Stimulated activated CD8-positive, alpha-beta memory T cell treated with anti-CD3 and anti-CD28 coated beads, Interleukin-15, amount 100 ng/mL, for 24 hours (primary cell): ENCODE measurements around the gene AP3D1.

Source experiments
- DNase-seq: peaks from one replicate; pipeline ENCODE4 v3.0.0-alpha.2; 2020; ENCODE audit warnings: low read depth

The AP3D1 gene

DNA sequence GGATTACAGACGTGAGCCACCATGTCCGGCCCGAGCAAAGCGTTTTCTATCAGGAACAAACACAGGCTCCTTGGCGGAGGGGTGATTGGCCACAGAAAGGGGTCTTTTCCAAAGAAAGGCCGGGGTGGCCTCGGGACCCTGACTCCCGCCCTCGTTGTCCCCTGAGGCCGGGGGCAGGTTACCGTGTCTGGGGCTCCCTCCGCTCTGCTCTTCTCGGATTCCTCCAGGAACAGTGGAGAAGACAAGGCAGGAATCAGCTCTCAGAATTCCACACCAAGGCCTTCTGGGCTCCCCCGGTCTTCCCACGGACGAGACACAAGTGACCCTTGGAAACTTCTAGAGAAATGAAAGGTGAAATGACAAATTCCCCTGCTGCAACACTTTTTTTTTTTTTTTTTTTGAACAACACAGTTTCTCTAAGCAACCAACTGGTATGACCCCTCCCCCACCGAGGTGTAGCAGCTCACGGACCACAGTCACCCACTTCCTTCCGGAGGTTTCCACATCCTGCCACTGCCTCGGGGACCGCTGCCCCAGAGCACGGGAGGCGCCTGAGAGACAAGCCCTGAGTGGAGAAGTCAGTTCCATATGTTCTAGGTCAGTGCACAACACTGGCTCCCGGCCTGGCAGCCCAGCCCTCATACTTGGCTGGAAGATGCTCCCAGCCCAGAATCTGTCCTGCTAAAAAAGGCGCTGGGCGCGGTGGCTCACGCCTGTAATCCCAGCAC lies 66.2 kb downstream of the AP3D1 start:
- DNase-seq: peak; percentile 81

DNA sequence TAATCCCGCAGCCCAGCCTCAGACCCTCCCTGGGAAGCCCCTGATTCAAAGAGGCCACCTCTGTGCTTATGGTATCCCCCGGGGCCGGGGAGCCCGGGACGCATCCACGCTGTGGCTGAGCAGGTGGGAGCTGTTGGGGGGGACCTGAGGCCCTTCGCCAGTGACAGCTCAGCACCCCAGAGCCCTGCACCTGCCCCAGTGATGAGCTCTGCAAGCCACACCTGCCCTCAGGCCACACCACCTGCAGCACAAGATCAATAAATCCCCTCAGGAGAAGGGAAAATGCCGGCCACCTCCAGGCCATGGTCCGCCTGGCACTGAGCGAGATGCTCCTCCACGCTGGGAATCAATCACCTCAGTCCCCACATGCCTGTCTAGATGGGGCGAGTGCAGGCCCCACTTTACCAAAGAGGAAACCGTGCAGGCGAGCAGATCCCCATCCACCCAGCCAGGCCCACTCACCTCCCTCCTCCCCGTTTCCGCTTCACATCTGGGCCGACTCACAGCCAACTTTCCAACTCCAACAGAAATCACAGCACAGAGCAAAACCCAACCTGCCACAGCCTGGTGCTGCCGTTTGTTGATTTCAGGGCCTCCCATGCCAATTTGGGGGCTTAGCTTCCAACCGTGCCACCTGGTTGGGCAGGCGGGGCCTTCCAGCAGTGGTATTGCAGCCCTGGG lies 68.1 kb downstream of the AP3D1 start:
- DNase-seq: peak; percentile 29

DNA sequence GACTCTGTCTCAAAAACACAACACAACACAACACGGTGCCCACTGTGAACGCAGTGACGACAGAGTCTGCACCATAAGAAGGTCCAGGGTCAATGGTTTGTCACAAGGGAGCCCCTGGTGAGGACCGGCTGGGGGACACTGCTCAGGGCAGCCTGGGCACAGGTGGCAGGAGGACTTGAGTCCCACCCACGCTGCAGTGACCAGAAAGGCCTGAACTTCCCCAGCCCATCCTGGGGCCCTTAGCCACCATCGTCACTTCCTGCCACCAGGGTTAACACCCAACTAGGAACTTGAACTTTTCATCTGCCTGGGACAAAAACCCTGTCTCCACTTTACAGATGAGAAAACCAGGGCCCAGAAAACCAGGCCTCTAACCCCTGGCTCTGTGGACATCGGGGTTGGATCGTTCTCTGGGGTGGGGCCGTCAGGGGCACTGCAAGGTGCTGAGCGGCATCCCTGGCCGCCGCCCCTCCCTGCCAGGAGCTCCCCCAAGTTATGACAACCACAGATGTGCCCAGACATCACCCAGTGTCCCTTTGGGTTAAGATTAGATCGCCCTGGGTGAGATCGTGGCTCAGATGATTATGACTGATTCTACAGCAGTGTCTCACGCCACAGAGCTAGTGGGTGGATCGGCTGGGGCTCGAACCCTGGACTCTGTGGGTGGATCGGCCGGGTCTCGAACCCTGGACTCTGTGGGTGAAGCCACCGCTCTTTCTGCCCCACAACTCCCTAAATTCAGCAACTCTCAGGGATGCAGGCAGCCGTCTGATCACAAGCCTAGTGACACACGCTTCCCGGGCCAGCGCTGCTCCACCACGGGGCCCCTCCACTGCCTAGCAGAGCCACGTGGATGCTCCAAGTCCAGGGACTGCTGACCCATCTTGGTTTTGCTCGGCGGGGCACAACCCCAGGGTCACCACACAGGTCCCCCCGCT lies 69.2 kb downstream of the AP3D1 start:
- no peak for DNase-seq

DNA sequence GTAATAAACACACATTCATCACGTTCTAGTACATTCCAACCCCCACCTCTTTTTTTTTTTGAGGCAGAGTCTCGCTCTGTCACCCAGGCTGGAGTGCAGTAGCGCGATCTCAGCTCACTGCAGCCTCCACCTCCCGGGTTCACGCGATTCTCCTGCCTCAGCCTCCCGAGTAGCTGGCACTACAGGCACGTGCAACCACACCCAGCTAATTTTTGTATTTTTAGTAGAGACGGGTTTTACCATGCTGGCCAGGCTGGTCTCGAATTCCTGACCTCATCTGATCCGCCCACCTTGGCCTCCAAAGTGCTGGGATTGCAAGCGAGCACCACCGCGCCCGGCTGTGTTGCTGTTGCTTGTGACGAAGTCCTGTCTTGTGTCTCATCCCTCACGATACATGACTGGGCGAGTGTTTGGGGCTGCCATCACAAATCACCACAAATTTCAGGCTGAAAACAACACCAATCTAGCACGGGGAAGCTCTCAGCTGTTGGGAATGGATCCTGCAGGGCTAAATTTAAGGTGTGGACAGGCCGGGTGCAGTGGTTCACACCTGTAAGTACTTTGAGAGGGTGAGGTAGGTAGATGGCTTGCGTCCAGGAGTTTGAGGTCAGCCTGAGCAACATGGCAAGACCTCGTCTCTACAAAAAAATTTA lies 70.9 kb downstream of the AP3D1 start:
- no peak for DNase-seq

DNA sequence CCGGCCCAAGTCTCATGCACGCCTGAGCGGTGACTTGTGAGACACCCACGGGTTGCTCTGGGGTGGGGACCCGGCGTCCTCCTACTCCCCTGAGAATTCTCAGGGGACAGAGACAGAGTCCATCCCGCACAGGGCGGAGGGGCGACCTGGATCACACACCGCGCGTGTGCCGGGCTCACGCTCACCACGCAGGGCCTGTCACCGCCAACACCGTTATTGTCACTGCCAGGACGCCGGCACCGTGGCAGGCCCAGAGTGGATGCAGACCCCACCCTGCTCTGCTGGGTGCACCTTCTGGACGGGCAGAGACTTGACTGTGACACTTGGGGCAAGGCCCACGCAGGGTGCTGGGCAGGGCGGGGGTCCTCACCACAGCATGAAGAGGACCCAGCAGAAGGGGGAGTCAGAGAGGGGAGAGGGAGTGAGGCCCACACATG lies 71.5 kb downstream of the AP3D1 start:
- no peak for DNase-seq

DNA sequence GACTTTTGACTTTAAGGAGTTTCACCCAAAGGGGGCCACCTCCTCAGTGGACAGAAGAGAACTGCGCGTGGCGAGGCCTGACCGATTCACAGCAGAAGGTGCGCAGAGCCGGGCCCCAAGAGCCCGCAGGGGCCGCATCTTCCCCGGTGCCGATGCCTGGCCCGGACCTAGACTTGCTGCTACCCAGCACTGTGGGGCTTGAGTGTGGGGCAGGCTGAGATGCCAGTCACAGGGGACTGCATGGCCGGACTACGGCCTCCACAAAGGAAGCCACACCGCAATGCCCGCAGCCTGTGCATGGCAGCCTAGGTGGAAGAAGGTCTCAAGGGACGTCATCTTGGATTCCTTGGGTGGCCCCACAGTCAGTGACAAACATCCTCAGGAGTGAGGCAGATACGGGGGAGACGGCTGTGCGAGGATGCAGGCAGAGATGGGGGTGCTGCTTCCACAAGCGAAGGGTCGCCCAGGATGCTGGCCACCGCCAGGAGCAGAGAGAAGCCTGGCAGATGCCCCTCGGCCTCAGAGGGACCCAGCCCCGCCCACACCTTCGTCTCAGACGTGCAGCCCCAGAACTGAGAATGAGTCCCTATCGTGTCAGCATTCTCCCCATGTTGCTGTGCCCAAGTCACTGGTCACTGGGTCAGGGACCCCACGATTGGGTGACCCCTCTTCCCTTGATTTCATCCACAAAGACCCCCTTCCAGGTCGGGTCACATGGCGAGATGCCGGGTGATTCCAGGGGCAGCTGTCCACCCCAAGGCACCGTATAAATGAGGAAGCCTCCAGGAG lies 72.1 kb downstream of the AP3D1 start:
- no peak for DNase-seq

DNA sequence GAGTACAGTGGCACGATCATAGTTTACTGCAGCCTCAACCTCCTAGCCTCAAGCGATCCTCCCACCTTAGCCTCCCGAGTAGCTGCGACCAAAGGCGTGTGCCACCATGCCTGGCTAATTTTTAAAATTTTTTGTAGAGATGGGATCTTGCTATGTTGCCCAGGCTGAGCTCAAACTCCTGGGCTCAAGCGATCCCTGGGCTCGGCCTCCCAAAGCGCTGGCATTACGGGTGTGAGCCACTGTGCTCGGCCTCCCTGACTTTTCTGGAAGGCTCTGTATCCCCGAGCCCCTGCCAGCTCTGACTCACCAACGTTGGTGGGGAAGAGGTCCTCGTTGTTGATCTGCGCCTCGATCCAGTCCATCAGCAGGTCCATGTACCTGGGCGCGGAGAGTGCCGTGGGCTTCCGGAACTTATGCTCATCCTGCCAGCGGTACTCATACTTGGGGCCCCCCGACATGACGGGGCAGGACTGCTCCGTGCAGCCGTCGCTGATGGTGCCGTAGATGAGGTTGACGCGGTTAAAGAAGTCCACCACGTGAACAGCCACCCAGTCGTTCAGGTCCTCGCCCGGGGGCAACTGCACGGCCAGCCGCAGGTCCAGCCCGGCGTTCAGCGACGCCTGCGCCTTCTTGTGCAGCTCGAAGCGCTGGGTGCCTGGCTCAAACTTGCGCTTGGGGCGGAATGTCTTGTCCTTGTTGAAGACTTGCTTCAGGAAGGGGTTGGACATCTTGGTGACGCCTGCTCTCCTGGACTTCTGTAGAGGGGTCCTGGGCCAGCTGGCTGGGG lies 73.3 kb downstream of the AP3D1 start:
- no peak for DNase-seq

DNA sequence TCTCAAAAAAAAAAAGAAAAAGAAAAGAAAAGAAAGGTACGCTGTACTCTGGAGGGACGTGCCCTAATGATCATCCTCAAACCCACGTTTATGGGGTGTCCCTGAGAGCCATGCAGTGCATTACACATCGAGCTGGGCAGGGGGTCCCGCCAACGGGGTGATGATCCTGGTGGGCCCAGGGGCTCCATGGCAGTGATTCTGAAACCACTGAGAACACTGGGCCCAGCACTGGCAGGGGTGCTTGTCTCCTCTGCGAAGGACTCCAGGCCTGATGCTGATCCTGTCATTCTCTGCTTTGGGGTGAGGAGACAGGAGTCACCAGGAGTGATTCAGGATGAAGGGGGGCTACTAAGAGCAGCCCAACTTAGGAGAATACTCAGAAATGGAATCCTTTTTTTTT lies 74.0 kb downstream of the AP3D1 start:
- DNase-seq: no peak

DNA sequence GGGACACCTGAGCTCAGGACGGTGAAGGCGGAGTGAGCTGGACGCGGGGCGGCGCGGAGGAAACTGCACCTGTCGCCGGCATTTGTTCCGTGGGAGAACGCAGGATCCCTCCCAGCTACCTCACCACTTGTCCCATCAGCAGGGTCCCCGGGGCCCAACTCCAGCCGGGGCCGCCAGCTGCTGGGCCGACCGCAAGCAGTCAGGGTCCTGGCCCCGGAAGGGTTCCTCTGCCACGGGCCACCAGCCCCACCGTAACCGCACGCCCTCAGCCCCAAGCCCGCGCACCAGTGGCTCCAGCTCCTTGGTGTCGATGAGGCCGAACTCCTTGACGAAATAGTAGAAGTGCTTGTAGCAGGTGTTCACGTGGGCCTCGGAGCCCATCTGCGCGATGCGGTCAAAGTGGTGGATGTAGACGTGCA lies 74.8 kb downstream of the AP3D1 start:
- no peak for DNase-seq

DNA sequence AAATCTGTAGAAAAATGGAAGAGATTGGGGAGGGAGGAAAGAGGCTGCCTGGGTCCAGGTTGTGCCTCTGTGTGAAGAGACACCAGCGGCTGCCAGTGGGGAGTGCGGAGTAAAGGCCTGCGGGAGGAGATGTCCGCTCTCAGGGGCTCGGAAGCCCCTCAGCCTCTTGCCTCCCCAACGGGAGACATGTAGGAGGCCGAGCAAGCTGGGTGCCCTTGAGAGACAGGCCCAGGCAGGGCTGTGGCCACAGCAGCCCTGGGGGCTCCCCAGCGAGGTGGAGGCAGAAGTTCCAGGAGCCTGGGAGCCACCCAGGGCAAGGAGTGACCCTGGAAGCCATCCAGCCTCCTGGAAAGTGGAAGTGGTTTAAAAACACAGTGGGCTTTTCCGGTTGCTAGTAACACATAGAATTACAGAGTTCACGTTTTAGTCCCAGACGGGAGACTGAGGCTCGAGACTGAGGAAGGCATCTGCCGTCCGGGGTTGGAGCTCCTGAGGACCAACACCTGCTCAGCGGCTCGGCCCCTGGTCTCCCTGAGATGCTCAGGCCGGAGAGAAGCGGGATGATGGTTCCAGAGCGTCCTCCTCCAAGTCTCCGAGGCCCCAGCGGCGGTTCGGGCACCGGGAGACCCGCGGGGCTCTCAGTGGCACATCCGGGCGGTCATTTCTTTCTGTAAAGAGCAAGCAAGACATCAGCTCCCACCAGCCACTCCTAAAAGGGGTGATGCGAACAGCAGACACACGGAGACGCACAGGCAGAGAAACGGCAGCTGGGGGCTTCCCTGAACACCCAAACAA lies 78.4 kb downstream of the AP3D1 start:
- DNase-seq: no peak

DNA sequence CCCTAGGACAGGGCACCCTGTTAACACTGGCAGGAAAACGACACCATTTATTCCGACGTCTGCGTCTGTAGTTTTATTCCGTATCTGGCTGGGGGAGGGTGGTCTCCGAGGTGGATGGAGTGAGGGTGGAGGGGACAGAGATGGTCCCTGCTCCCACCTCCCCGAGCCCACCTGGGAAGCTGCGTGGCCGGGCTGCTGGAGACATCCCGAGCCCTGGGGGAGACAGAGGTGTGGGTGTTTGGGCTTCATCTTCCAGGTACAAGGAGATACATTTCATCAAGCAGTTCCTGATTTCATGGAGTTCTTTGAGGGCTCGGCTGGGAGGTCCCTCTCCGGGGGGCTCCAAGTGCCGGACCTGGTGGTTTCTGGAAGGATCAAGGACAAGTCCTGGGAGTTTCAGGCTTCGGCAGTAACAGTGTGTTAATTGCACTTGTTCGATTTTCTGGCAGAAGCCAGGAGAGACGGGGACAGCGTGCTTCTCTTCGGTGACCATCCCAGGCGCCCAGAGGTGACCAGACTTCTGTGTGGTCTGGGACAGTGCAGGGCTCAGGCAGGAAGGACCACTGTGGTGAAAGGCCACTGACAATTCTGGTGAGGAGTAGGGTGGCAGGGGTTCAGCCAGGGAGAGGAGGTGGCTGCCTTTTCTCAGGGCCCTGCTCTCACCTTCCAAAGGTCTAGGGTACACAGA lies 80.2 kb downstream of the AP3D1 start:
- DNase-seq: no peak

DNA sequence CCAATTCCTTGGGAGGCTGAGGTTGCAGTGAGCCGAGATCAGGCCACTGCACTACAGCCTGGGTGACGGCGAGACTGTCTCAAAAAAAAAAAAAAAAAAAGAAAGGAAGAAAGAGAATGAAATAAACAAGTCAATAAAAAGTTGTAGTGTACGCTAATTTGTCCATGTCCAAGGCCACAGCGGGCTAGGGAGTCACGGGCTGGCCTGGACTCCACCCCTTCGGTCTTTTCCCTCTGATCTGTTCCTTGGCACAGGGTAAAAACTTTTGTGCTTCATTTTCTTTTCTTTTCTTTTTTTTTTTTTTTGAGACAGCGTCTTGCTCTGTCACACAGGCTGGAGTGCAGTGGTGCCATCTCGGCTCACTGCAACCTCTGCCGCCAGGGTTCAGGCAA lies 80.9 kb downstream of the AP3D1 start:
- no peak for DNase-seq

DNA sequence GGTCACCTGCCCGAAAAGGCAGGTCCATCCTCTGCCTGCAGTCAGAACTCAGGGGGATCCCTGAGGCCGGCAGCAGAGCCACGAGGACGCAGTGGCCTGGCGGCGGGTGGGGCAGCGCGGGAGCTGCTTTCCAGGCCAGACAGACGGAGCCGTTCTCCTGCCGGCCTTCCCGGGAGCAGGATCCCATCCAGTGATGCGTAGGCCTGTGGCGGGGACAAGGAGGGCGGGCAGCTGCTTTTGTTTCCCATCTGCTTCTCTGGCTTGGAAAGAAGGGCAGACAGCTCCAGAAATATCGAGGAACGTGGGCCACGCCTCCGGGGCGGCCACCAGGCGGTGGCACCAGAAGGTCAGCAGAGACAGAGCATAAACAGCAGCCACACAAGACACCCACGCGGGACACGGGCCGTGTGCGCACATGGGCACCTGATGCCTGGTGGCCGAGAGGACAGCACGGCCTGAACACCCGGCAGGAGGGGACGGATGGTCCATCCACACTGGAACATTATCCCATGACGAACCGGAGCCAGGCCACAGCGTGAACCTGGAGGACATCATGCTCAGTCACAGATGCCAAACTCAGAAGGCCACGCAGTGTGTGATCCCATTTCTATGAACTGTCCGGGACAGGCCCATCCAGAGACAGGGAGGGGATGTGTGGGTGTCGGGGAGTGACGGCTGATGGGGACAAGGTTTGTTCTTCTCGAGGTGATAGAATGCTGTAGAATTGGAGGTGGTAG lies 86.4 kb downstream of the AP3D1 start:
- DNase-seq: no peak

DNA sequence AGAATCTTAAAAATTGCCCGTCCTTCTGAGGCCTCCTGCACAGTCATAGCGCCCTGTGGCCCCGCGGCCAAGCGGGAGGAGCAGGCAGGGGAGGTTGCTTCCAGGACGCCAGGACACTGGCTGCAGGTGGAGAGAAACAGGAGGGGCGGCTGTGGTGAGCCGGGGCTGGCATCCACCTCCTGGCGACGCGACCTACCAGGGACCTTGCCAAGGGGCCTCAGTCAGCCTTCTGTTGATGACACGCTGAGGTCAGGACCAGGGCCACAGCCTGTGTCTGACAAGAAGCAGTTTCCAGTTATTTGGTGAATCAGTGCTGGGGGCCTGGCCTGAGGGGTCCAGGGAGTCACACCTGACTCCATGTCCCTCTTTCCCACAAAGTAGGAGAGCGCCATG lies 87.0 kb downstream of the AP3D1 start:
- DNase-seq: no peak

DNA sequence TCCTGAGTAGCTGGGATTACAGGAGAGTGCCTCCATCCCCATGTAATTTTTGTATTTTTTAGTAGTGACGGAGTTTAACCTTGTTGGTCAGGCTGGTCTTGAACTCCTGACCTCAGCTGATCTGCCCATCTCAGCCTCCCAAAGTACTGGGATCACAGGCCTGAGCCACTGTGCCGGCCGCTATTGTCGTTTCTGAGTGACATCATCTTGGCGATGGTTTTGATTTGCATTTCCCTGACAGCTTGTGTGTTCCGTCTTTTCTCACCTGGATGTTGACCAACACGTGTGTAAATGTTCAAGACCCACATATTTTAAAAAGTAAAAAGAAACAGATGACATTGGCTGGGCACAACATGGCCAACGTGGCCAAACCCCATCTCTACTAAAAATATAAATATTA lies 87.5 kb downstream of the AP3D1 start:
- no peak for DNase-seq

DNA sequence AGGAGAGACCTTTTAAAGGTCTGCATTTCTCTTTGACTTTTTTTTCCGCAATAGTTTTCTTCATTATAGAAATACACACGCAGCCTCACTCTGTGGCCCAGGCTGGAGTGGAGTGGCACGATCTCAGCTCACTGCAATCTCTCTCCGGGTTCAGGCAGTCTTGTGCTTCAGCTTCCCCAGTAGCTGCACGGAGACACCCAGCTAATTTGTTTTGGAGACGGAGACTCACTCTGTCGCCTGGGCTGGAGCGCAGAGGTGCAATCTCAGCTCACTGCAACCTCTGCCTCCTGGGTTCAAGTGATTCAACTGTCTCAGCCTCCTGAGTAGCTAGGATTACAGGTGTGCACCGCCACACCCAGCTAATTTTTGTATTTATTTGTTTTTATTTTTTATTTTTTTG lies 88.6 kb downstream of the AP3D1 start:
- DNase-seq: no peak

DNA sequence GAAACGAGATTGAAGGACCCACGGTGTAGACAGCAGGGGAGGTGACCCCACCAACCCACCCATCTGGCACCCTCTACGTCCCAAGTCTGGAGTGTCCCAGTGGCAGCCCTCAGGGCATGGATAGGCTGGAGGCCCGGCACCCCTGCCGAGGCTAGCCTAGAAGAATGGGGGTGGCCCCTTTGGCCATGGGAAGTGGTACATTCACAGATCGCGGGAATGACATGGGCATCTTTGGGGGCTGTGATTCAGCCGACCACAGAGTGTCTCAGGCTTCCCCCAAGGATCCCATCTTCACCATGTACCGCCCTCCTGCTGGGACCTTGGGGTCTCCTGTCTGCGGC lies 89.0 kb downstream of the AP3D1 start:
- DNase-seq: no peak
